ENCODE results near the gene TNKS2.

GRCh38 chr10:91910467-91910866 lies 112.2 kb downstream of the TNKS2 start:
- TF ChIP-seq, protein P1, sequence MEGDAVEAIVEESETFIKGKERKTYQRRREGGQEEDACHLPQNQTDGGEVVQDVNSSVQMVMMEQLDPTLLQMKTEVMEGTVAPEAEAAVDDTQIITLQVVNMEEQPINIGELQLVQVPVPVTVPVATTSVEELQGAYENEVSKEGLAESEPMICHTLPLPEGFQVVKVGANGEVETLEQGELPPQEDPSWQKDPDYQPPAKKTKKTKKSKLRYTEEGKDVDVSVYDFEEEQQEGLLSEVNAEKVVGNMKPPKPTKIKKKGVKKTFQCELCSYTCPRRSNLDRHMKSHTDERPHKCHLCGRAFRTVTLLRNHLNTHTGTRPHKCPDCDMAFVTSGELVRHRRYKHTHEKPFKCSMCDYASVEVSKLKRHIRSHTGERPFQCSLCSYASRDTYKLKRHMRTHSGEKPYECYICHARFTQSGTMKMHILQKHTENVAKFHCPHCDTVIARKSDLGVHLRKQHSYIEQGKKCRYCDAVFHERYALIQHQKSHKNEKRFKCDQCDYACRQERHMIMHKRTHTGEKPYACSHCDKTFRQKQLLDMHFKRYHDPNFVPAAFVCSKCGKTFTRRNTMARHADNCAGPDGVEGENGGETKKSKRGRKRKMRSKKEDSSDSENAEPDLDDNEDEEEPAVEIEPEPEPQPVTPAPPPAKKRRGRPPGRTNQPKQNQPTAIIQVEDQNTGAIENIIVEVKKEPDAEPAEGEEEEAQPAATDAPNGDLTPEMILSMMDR (IDR thresholded peaks at IDR 0.05 in 4 of 5, conservative IDR thresholded peaks at IDR 0.05 in 1 of 5) = no peak
- TF ChIP-seq POLR2A (IDR thresholded peaks at IDR 0.05) = no peak

Data from gastrocnemius medialis (tissue), 4 donors.